T-helper 1 cell treated with Interleukin-12 subunit alpha and Interleukin-12 subunit beta and Interleukin-4 antibody, amounts not matched to agents 30 ng/mL and 1 ng/mL, for 36 hours (primary cell): Measurements from ENCODE around the gene SIK1. TPM values are rescaled to one million over a fixed set of nuclear protein-coding genes. Genes with fewer than 3 reads are reported as not detected.
"Not testable (repeated sequence)": the region's sequence is repeated elsewhere in the genome, so short reads cannot be mapped to it uniquely, and the experiment has no call there.

Source experiments
- intact Hi-C: fragments of 100-400 bp; cut with micrococcal nuclease; formaldehyde crosslinking; loops from one replicate; pipeline ENCODE4 v1.15.1; 2024
- total RNA-seq: library from RNA; stranded (reverse); gene quantifications from 2 replicates; pipeline ENCODE4 v1.2.3, GENCODE V29; 2022

SIK1 gene
- total RNA-seq, 1 donor from 2014 or later: 7.4 TPM

DNA sequence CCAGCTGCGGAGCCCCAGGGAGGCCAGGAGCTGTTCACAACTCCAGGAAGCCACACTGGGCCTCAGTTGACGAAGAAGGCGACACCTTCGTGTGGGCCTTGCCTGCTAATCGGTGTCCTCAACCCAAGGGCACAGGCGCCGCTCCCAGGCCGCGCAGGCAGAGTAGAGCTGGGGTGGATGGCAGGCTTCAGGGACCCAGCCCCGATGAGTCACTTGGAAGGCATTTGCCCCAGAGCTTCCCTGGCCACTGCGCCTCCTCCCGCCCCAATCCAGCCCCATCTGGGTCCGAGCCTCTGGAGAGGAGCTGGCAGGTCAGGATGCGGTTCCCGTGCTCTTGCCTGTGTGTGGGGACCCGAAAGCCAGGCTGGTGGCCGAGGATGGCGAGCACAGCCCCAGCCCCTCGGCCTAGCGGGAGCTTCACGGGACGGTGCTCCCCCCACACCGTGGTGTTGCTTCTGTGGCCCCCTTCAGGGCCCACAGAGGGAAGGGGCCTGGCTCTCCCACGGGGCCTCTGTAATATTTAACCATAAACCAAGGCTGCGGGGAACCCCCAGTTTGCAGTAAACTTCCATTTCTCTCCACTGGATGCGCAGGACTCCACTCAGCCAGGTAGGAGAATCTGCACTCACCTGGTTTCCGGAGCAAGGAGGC is 30.0 kb downstream of the SIK1 start:
- intact Hi-C loops: not testable (repeated sequence)

- intact Hi-C loops: not testable (repeated sequence)
Observed at GRCh38 chr21:43383351-43383750, 43.6 kb downstream of the SIK1 start.

GRCh38 chr21:43382902-43383301 is 44.0 kb downstream of the SIK1 start:
- intact Hi-C loops: not testable (repeated sequence)

- intact Hi-C loops: not testable (repeated sequence)
Observed at GRCh38 chr21:43380852-43381533, 45.9 kb downstream of the SIK1 start.

- intact Hi-C loops: not testable (repeated sequence)
Observed at GRCh38 chr21:43380337-43380736, 46.6 kb downstream of the SIK1 start.

GRCh38 chr21:43379626-43380122 is 47.3 kb downstream of the SIK1 start:
- intact Hi-C loops: not testable (repeated sequence)

GRCh38 chr21:43376478-43376882 is 50.5 kb downstream of the SIK1 start:
- intact Hi-C loops: no loop called here

DNA sequence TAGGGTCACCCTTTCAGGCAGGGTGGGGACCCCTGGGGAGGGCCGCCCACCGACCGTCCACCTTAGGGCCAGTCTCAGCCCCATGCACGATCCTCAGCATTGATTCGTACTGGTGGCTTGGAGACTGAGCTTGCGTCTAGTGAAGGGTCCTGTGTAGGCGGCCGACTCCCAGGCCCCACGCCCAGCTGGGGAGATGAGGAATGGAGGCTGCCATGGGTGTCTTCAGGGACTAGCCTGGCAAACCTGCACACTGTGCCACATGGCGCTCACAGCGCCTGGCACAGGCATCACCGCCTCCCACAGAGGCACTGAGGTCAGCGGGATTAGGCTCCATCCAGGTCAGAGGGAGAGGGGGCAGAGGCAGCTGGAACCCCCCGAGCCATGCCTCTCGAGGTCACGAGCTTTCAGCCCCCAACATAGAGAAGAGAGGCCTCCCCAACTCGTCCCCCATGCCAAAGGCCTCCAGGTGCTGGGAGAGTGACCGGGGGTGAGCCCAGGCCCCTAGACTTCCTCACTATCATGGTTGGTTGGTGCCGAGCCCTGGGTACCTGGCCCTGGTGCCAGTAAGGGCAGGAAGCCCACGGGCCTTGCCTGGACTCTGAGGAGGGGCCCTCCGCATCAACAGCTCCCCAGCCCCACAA is 51.0 kb downstream of the SIK1 start:
- intact Hi-C loops: no loop called here

- intact Hi-C loops: no loop called here
Observed at GRCh38 chr21:43375006-43375836, 51.7 kb downstream of the SIK1 start.

- intact Hi-C loops: no loop called here
Observed at GRCh38 chr21:43374228-43374885, 52.6 kb downstream of the SIK1 start.

GRCh38 chr21:43373362-43374227 is 53.3 kb downstream of the SIK1 start:
- intact Hi-C loops: no loop called here

DNA sequence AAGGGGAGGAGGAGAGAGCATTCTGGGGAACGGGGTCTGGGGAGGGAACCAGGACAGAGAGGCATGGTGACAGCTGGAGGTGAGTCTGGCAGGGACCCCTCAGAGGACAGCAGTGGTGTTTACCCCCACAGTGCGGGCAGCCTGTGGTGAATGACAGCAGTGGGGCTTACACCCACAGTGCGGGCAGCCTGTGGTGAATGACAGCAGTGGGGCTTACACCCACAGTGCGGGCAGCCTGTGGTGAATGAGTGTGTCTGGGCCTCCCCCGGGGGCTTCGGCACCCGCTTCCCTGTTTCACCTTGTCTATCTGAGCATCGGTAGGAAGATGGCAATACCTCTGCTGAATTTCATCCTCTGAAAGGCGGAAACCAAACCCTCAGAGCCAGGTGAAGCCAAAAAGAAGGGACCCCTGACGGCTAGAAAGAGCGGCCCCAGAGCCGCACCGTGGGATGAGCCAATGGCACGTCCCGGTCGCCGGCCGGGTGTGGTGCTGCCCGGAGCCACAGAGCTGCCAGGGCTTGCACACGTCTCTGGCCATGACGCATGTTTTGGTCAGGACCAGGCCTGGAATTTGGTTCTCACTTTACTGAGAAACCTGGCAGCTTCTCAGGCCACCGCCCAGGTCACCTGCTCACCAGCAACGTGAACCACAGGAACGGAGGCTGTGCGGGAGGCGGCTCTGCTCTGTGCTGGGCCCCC is 54.1 kb downstream of the SIK1 start:
- intact Hi-C loops: no loop called here

DNA sequence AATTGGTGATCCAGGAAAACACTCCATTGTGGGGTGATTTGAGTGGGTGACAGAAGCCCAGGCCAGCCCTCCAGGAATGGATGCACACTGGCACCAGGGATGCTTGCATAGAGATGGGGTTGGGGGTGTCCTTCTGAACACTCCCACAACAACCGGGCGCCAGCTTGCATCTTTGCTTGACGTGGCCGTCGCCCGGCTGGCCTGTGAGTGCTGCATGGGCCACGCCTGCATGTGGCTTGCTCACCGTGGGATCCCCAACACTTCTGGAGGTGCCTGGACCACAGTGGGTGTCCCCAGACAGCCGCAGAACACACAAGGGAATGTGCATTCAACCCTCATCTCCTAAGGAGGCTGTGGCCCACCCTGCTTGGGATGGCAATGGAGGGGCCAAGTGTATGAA is 55.1 kb downstream of the SIK1 start:
- intact Hi-C loops: no loop called here

GRCh38 chr21:43370888-43371570 is 55.9 kb downstream of the SIK1 start:
- intact Hi-C loops: no loop called here

- intact Hi-C loops: no loop called here
Observed at GRCh38 chr21:43370091-43370658, 56.8 kb downstream of the SIK1 start.

GRCh38 chr21:43369596-43370090 is 57.3 kb downstream of the SIK1 start:
- intact Hi-C loops: no loop called here

DNA sequence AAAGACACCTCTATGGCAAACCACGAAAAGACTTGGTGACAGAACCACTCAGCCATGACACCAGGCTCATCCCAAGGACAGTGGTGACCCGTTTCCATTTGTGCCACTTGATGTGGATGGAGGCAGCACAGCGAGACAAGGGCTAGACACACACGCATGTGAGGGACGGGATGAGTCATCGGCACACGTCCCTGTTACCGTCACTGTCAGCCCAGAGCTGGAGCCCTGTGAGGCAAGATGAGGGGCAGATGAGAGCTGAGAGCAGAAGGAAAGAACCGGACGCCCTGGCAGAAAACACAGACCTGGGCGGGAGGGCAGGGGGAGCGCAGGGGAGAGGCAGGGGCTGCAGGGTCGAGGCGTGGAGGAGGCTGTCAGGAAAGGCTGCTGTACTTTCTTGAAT is 57.8 kb downstream of the SIK1 start:
- intact Hi-C loops: no loop called here

- intact Hi-C loops: no loop called here
Observed at GRCh38 chr21:43368685-43369084, 58.2 kb downstream of the SIK1 start.
